Body of pancreas (tissue), 4 donors: Measurements from ENCODE around the gene ADARB1. TPM values are rescaled to one million over a fixed set of nuclear protein-coding genes. Genes with fewer than 3 reads are reported as not detected.

ENCODE experiments used
- ATAC-seq: fragments of 150-250 bp; one replicate; pipeline ENCODE4 v1.9.1; 2016
- DNase-seq, 4 donors: peaks; one replicate each; pipeline ENCODE4 v3.0.0-alpha.2; 2019
- H3K27ac ChIP-seq, 4 donors: fragments of 200-600 bp; sonication (generic); 1 replicate in 3 of 4; 2 replicates in 1 of 4; pipeline versions ENCODE4 v1.5.1 to v1.6.1; 2016 to 2019; ENCODE audit warnings: mild to moderate bottlenecking in 1 of 4, mixed read lengths in 1 of 4, moderate library complexity in 1 of 4
- H3K27me3 ChIP-seq, 2 donors: fragments of 200-600 bp; sonication (generic); one replicate each; pipeline ENCODE4 v1.6.0; 2016; ENCODE audit warnings: mild to moderate bottlenecking in 1 of 2
- H3K36me3 ChIP-seq, 2 donors: fragments of 200-600 bp; sonication (generic); replicated peaks in 1 of 2; 2 replicates each; pipeline ENCODE4 v1.5.1; 2016; ENCODE audit warnings: low read depth in 2 of 2; ENCODE audit not compliant: insufficient read depth in 1 of 2
- H3K4me1 ChIP-seq: fragments of 200-600 bp; sonication (generic); one replicate; pipeline ENCODE4 v1.6.0; 2016
- H3K4me3 ChIP-seq, 2 donors: fragments of 200-600 bp; sonication (generic); 1 replicate in 1 of 2; 2 replicates in 1 of 2; pipeline ENCODE4 v1.5.1; 2016 to 2019
- H3K9me3 ChIP-seq, 3 donors: fragments of 200-600 bp; sonication (generic); 1 replicate in 2 of 3; 2 replicates in 1 of 3; pipeline ENCODE4 v1.5.1; 2016
- POLR2A ChIP-seq, 3 donors: fragments of 450-650 bp; IDR thresholded peaks; one replicate each; pipeline ENCODE4 v1.6.1; 2016; ENCODE audit warnings: antibody characterized with exemption in 3 of 3, mild to moderate bottlenecking in 2 of 3
- WGBS, 2 donors: methylation state at CpG; one replicate each; pipeline ENCODE4 v1.1.5; 2017; 5-methylcytosine and 5-hydroxymethylcytosine counted together
- intact Hi-C: fragments of 100-400 bp; cut with DNase I; formaldehyde crosslinking; loops from one replicate; pipeline ENCODE4 v1.15.1; 2023
- total RNA-seq, 2 donors: library from RNA; depleted of rRNA; stranded (reverse); fragments of >200 nt; gene quantifications; one replicate each; pipeline ENCODE4 v1.1.0, GENCODE V29; 2016
- TF ChIP-seq, protein P1 (sequence below), 7 experiments: fragments of 450-650 bp in 4 of 7; fragments of 200-600 bp in 3 of 7; sonication (generic) in 3 of 7; IDR thresholded peaks; one replicate each; pipeline ENCODE4 v1.5.1; 2016 to 2019; ENCODE audit warnings: antibody characterized with exemption in 7 of 7

Gene ADARB1
- total RNA-seq, 2 donors from 2014 or later, result 11.4 to 11.5 TPM

GRCh38 chr21:45186709-45187108 is 112.3 kb downstream of the ADARB1 start:
- no peak for ATAC-seq
- WGBS, 2 donors, result 95 to 97% methylated on average over 1 of the region's 1 CpG
- intact Hi-C loops, result no loop called here
- no peak for DNase-seq
- Histone ChIP-seq H3K4me3 (no peak overlapping the region), H3K36me3 (peaks cover 0 to 4% of the 10 kb centered on the region in 2 donors), H3K27me3 (no peaks in the 10 kb centered on the region), H3K27ac (no peak overlapping the region), H3K4me1 (no peaks in the 10 kb centered on the region), H3K9me3 (peaks cover 0 to 17% (median 0%) of the 10 kb centered on the region in 3 donors)
- TF ChIP-seq, protein P1, sequence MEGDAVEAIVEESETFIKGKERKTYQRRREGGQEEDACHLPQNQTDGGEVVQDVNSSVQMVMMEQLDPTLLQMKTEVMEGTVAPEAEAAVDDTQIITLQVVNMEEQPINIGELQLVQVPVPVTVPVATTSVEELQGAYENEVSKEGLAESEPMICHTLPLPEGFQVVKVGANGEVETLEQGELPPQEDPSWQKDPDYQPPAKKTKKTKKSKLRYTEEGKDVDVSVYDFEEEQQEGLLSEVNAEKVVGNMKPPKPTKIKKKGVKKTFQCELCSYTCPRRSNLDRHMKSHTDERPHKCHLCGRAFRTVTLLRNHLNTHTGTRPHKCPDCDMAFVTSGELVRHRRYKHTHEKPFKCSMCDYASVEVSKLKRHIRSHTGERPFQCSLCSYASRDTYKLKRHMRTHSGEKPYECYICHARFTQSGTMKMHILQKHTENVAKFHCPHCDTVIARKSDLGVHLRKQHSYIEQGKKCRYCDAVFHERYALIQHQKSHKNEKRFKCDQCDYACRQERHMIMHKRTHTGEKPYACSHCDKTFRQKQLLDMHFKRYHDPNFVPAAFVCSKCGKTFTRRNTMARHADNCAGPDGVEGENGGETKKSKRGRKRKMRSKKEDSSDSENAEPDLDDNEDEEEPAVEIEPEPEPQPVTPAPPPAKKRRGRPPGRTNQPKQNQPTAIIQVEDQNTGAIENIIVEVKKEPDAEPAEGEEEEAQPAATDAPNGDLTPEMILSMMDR (IDR thresholded peaks at IDR 0.05), result no peak
- no peak for TF ChIP-seq POLR2A (IDR thresholded peaks at IDR 0.05)

DNA sequence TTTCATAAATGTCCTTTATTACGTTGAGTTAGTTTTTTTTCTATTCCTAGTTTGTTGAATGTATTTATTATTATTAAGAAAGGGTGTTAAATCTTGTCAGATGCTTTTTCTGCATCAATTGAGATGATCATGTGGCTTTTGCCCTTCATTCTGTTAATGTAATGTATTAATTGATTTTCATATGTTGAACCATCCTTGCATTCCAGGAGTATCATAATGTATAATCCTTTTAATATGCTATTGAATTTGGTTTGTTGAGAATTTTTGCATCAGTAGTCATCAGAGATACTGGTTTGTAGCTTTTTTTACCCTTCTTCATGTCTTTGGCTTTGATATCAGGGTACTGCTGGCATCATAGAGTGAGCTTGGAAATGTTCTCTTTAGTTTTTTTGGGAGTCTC is 113.3 kb downstream of the ADARB1 start:
- intact Hi-C loops, result no loop called here
- Histone ChIP-seq H3K4me1 (no peaks in the 10 kb centered on the region), H3K27ac (no peak overlapping the region), H3K4me3 (no peak overlapping the region), H3K27me3 (no peaks in the 10 kb centered on the region), H3K9me3 (peaks cover 0 to 17% (median 0%) of the 10 kb centered on the region in 3 donors), H3K36me3 (peaks cover 0 to 4% of the 10 kb centered on the region in 2 donors)
- TF ChIP-seq POLR2A (IDR thresholded peaks at IDR 0.05), result no peak
- TF ChIP-seq, protein P1 (IDR thresholded peaks at IDR 0.05), result no peak
- DNase-seq (no peak), ATAC-seq (no peak)
- WGBS, 2 donors, result 90 to 100% methylated on average over 1 of the region's 1 CpG

DNA sequence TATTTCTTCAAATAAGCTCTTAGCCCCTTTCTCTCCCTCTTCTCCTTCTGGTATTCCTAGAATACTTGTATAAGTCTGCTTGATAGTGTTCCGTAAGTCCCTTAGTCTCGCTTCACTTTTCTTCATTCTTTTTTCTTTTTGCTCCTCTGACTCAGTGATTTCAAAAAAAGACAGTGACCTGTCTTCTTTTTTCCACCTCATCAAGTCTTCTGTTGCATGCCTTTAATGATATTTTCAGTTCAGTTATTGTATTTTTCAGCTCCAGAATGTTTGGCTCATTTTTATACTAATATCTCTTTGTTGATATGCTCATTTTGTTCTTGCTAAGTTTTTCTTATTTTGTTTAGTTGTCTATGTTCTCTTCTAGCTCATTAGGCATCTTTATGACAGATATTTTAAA is 115.6 kb downstream of the ADARB1 start:
- Histone ChIP-seq H3K4me3 (no peak overlapping the region), H3K27ac (no peak overlapping the region), H3K36me3 (peaks cover 0 to under 1% of the 10 kb centered on the region in 2 donors), H3K9me3 (peaks cover 0 to 17% (median 0%) of the 10 kb centered on the region in 3 donors), H3K4me1 (no peaks in the 10 kb centered on the region), H3K27me3 (no peaks in the 10 kb centered on the region)
- DNase-seq, result no peak
- no peak for ATAC-seq
- intact Hi-C loops, result no loop called here
- no peak for TF ChIP-seq POLR2A (IDR thresholded peaks at IDR 0.05)
- TF ChIP-seq, protein P1 (IDR thresholded peaks at IDR 0.05), result no peak
- WGBS, 2 donors, result 86 to 94% methylated on average over 2 of the region's 2 CpGs

DNA sequence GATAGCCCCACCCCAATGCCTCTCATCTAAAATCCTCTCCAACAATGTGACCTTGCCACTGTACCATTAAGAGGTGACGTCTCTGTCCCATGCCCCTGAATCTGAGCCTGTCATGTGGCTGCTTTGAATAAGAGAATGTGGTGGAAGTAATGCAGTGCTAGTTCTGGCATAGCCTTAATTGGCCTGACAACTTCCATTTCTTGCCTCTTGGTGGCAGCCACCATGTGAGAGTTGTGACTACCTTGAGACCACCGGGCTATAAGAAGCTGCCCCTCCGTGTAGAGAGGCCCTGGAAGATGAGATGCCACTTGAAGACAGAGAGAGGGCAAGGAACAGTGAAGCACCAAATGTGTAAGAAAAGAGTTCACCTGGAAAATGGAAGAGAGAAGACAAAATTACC is 118.0 kb downstream of the ADARB1 start:
- Histone ChIP-seq H3K36me3 (no peaks in the 10 kb centered on the region), H3K27me3 (no peaks in the 10 kb centered on the region), H3K4me3 (no peak overlapping the region), H3K9me3 (peaks cover 0 to 8% (median 0%) of the 10 kb centered on the region in 3 donors), H3K4me1 (no peaks in the 10 kb centered on the region), H3K27ac (no peak overlapping the region)
- ATAC-seq, result no peak
- 71 to 76% methylated on average over 3 of the region's 3 CpGs for WGBS, 2 donors
- TF ChIP-seq, protein P1 (IDR thresholded peaks at IDR 0.05), result no peak
- no peak for TF ChIP-seq POLR2A (IDR thresholded peaks at IDR 0.05)
- no peak for DNase-seq
- intact Hi-C loops, result no loop called here

DNA sequence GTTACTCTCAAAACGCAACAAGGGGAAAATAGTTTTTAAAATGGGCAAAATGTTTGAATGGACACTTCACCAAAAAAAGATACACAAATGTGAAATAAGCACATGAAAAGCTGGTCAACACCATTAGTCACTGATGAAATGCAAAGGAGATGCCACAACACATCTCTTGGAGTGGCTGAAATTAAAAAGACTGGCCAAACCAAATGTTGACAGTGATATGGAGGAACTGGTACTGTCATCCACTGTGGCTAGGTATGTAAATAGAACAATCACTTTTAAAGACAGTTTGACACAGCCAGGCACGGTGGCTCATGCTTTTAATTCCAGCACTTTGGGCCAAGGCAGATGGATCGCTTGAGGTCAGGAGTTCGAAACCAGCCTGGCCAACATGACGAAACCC is 122.2 kb downstream of the ADARB1 start:
- H3K36me3 ChIP-seq, result no peaks in the 10 kb centered on the region
- TF ChIP-seq, protein P1 (IDR thresholded peaks at IDR 0.05), result no peak
- TF ChIP-seq POLR2A (IDR thresholded peaks at IDR 0.05), result no peak
- WGBS, 2 donors, result 87 to 90% methylated on average over 5 of the region's 5 CpGs
- no peaks in the 10 kb centered on the region for H3K9me3 ChIP-seq
- no peaks in the 10 kb centered on the region for H3K4me1 ChIP-seq
- H3K4me3 ChIP-seq, result no peak overlapping the region
- no peaks in the 10 kb centered on the region for H3K27me3 ChIP-seq
- no peak for DNase-seq
- H3K27ac ChIP-seq, result no peak overlapping the region
- intact Hi-C loops, result no loop called here
- no peak for ATAC-seq
